ENCODE results near the gene ME3. TPM values are rescaled to one million over a fixed set of nuclear protein-coding genes. Genes with fewer than 3 reads are reported as not detected.

ME3 gene
- total RNA-seq, 2 experiments from 2014 or later: 1.5 to 2.9 TPM

GRCh38 chr11:86593833-86594232, 78.6 kb downstream of the ME3 start:
- DNase-seq: no peak
- CTCF ChIA-PET: interaction anchor here (1.4 to 1.5 kb wide), 2 partner anchors 14 to 36 kb away, joined by 3 to 5 read pairs; no protein-coding TSS in a partner anchor
- POLR2A ChIA-PET: no interaction called here
- no peaks in the 10 kb centered on the region for H3K27me3 Mint-ChIP-seq
- peaks cover 14% of the 10 kb centered on the region for H3K4me1 Mint-ChIP-seq
- no peak overlapping the region for H3K4me3 Mint-ChIP-seq
- H3K9me3 Mint-ChIP-seq: peaks cover 3% of the 10 kb centered on the region
- no peak overlapping the region for H3K27ac Mint-ChIP-seq
- H3K36me3 Mint-ChIP-seq (ENCODE audit: low read depth): peaks cover 3% of the 10 kb centered on the region

DNA sequence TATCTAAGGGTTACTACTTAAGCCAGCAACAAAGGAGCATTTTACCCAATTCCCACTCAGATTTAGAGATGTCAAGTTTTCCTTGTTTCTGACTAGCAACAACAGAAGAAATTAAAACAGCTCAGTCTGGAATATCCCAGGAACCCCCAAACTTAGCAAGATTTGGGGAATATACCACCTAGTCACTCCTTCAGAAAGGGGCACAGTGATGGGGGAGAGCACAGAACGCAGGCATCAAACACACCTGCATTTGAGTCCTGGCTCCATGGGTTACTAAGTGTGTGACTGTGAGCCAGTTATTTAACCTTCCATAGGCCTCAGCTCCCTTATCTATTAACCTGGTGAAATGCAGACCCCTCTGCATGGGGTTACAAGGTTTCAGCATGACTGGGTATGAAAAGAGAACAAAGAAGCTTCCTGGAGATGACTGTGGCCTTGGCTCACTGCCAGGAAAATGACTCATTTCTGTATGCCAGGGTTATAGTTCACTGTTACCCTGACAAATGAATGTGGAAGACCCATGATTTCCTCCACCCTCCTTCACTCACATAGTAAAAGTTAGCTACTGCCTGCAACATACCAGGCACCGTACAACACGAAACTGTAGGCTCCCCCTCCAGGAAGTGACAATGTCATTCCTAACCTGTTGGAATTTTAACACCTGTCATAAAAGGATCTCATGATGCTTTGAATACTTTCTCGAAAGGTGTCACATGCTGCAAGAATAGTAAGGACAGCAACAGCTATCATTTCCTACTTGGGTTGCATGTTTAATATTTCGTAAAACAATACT, 79.6 kb downstream of the ME3 start:
- DNase-seq: peak; percentile 90
- ChIA-PET POLR2A (interaction anchor here (0.7 kb wide), 1 partner anchor 67 kb away, joined by 3 read pairs; no protein-coding TSS in a partner anchor), CTCF (interaction anchor here (0.7 to 1.5 kb wide), 4 partner anchors 12 to 188 kb away, joined by 3 to 5 read pairs (median 3); no protein-coding TSS in a partner anchor)
- peaks cover 3% of the 10 kb centered on the region for H3K36me3 Mint-ChIP-seq (ENCODE audit: low read depth)
- H3K27ac Mint-ChIP-seq: peak overlapping the region; percentile 15
- no peak overlapping the region for H3K4me3 Mint-ChIP-seq
- peaks cover 2% of the 10 kb centered on the region for H3K9me3 Mint-ChIP-seq
- no peaks in the 10 kb centered on the region for H3K27me3 Mint-ChIP-seq
- H3K4me1 Mint-ChIP-seq: peaks cover 14% of the 10 kb centered on the region

- DNase-seq: no peak
- H3K27ac Mint-ChIP-seq: peak overlapping the region; percentile 15
- H3K4me1 Mint-ChIP-seq: peaks cover 14% of the 10 kb centered on the region
- ChIA-PET POLR2A (interaction anchor here (0.7 kb wide), 1 partner anchor 68 kb away, joined by 3 read pairs; no protein-coding TSS in a partner anchor), CTCF (interaction anchor here (0.7 to 1.5 kb wide), 3 partner anchors 11 to 189 kb away, joined by 3 to 5 read pairs (median 3); no protein-coding TSS in a partner anchor)
- no peak overlapping the region for H3K4me3 Mint-ChIP-seq
- no peaks in the 10 kb centered on the region for H3K9me3 Mint-ChIP-seq
- peaks cover 3% of the 10 kb centered on the region for H3K36me3 Mint-ChIP-seq (ENCODE audit: low read depth)
- H3K27me3 Mint-ChIP-seq: no peaks in the 10 kb centered on the region
Observed at GRCh38 chr11:86592047-86592591, 80.3 kb downstream of the ME3 start.

DNA sequence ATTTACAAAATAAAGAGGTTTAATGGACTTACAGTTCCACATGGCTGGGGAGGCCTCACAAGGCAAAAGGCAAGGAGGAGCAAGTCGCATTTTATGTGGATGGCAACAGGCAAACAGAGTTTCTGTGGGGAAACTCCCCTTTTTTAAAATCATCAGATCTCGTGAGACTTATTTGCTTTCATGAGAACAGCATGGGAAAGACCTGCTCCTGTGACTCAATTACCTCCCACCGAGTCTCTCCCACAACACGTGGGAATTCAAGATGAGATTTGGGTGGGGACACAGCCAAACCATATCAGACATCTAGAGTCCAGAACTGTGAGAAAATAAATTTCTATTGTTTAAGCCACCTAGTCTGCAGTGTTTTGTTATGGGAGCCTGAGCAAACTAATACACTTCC, 80.8 kb downstream of the ME3 start:
- peaks cover 14% of the 10 kb centered on the region for H3K4me1 Mint-ChIP-seq
- no peak overlapping the region for H3K27ac Mint-ChIP-seq
- POLR2A ChIA-PET: no interaction called here
- H3K9me3 Mint-ChIP-seq: no peaks in the 10 kb centered on the region
- H3K36me3 Mint-ChIP-seq (ENCODE audit: low read depth): peaks cover 3% of the 10 kb centered on the region
- CTCF ChIA-PET: no interaction called here
- DNase-seq: no peak
- H3K4me3 Mint-ChIP-seq: no peak overlapping the region
- H3K27me3 Mint-ChIP-seq: no peaks in the 10 kb centered on the region

DNA sequence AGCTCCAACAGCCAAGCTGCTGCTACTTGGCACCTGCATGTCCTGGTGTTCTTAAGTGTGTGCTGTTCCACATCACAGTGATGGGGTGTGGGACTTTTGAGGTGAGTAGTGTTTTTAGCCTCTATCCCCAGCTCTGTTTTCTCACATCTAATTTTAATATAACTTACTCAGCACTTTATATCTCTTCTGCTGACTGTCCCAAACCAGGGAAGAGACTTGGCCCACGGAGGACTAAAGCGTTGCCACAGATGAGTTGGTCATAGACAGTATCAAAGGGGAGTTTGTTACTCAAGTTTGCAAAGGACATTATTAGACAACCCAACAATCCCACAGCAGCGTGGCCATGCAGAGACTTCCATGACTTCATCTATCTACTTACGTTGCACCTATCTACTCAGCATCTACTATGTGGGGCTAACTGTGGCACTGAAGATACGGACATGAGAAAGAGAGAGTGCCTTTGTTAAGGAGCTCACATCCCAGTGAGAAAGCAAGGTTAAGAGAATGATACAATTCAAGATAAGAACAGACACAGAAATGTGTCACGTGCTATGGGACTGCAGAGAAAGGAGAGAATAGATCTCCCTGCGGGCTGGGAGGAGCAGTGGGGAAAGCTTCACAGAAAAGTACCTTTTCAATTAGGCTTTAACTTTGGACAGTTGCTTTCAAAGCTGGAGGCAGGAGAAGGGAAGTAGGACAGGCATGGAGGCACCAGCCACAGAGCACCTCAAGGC, 82.4 kb downstream of the ME3 start:
- DNase-seq: no peak
- POLR2A ChIA-PET: no interaction called here
- peaks cover 3% of the 10 kb centered on the region for H3K36me3 Mint-ChIP-seq (ENCODE audit: low read depth)
- H3K4me1 Mint-ChIP-seq: peaks cover 14% of the 10 kb centered on the region
- H3K27me3 Mint-ChIP-seq: no peaks in the 10 kb centered on the region
- no peak overlapping the region for H3K4me3 Mint-ChIP-seq
- CTCF ChIA-PET: interaction anchor here (1.6 kb wide), 1 partner anchor 28 kb away, joined by 3 read pairs; no protein-coding TSS in a partner anchor
- H3K9me3 Mint-ChIP-seq: no peaks in the 10 kb centered on the region
- no peak overlapping the region for H3K27ac Mint-ChIP-seq

DNA sequence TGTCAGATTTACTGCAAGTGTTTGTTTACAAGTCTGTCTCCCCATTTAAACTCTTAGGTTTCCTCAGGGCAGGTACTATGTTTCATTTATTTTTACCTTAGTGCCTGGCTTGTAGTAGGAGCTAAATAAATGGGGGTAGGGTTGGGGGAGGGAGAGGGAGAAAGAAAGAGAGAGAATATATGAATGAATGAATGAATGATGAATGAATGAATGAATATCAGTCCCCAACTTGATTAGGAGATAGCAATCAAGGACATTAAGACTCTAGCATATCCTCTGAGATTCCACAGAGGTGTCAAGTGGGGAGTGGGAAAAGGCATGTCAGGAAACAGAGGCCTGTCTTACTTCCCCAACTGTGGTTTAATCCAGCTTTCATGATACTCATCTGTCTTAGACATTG, 83.2 kb downstream of the ME3 start:
- no peak overlapping the region for H3K27ac Mint-ChIP-seq
- CTCF ChIA-PET: interaction anchor here (1.6 kb wide), 1 partner anchor 29 kb away, joined by 3 read pairs; no protein-coding TSS in a partner anchor
- POLR2A ChIA-PET: no interaction called here
- peaks cover 14% of the 10 kb centered on the region for H3K4me1 Mint-ChIP-seq
- no peak overlapping the region for H3K4me3 Mint-ChIP-seq
- peaks cover 3% of the 10 kb centered on the region for H3K36me3 Mint-ChIP-seq (ENCODE audit: low read depth)
- DNase-seq: no peak
- H3K9me3 Mint-ChIP-seq: no peaks in the 10 kb centered on the region
- no peaks in the 10 kb centered on the region for H3K27me3 Mint-ChIP-seq

- H3K4me1 Mint-ChIP-seq: peaks cover 14% of the 10 kb centered on the region
- H3K9me3 Mint-ChIP-seq: no peaks in the 10 kb centered on the region
- POLR2A ChIA-PET: no interaction called here
- peaks cover 3% of the 10 kb centered on the region for H3K36me3 Mint-ChIP-seq (ENCODE audit: low read depth)
- CTCF ChIA-PET: interaction anchor here (1.6 kb wide), 1 partner anchor 29 kb away, joined by 3 read pairs; no protein-coding TSS in a partner anchor
- H3K27me3 Mint-ChIP-seq: no peaks in the 10 kb centered on the region
- H3K4me3 Mint-ChIP-seq: no peak overlapping the region
- no peak overlapping the region for H3K27ac Mint-ChIP-seq
- DNase-seq: no peak
Observed at GRCh38 chr11:86588566-86589090, 83.8 kb downstream of the ME3 start.

- DNase-seq: no peak
- POLR2A ChIA-PET: no interaction called here
- peaks cover 3% of the 10 kb centered on the region for H3K36me3 Mint-ChIP-seq (ENCODE audit: low read depth)
- H3K27ac Mint-ChIP-seq: no peak overlapping the region
- H3K9me3 Mint-ChIP-seq: no peaks in the 10 kb centered on the region
- H3K4me3 Mint-ChIP-seq: no peak overlapping the region
- H3K27me3 Mint-ChIP-seq: no peaks in the 10 kb centered on the region
- peaks cover 5% of the 10 kb centered on the region for H3K4me1 Mint-ChIP-seq
- CTCF ChIA-PET: no interaction called here
Observed at GRCh38 chr11:86587264-86588193, 84.9 kb downstream of the ME3 start.

DNA sequence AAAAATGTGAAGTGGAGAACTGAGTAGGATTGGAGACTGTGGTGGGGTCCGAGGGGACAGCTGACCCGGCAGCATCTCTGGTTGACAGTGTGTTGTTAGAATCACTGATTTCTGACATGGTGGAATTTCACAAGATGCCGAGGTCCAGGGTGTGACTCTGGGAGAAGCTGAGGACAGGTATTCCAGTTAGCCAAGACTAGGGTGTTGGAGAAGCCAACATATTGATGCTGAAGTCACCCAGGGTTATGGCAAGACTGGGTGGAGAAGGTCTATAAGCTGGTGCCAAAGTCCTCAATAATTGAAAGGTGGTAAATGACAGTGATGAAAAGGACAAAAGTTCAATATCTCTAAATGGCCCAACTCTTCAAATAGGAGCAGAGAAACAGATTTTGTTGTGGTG, 86.1 kb downstream of the ME3 start:
- H3K27me3 Mint-ChIP-seq: peaks cover 4% of the 10 kb centered on the region
- peaks cover 1% of the 10 kb centered on the region for H3K36me3 Mint-ChIP-seq (ENCODE audit: low read depth)
- CTCF ChIA-PET: no interaction called here

DNA sequence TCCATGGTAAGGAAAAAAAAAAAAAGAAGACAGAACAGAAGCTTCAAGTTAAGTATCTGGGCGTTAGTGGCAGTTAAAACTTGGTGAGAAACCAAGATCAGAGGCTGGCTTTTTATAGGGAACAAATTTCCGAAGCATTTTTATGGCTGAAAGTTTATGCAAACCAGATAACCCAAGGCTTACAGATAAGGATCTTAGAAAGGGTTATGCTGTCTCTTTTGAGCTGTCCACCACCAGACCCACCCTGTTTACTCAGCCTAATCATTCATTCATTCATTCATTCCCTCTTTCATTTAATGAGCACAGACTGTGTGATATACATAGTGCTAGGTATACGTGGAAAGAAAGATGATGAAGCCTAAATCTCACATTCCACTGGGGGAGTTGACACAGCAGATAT, 89.5 kb downstream of the ME3 start:
- H3K4me3 Mint-ChIP-seq: no peak overlapping the region
- H3K27me3 Mint-ChIP-seq: peaks cover 4% of the 10 kb centered on the region
- DNase-seq: no peak
- no peaks in the 10 kb centered on the region for H3K4me1 Mint-ChIP-seq
- H3K27ac Mint-ChIP-seq: no peak overlapping the region
- no peaks in the 10 kb centered on the region for H3K36me3 Mint-ChIP-seq (ENCODE audit: low read depth)
- no peaks in the 10 kb centered on the region for H3K9me3 Mint-ChIP-seq
- POLR2A ChIA-PET: no interaction called here
- CTCF ChIA-PET: interaction anchor here (0.6 kb wide), 1 partner anchor 230 kb away, joined by 4 read pairs; no protein-coding TSS in a partner anchor

More for the DNA sequence above, 86.1 kb downstream of the ME3 start:
- Mint-ChIP-seq H3K4me3 (no peak overlapping the region), H3K9me3 (no peaks in the 10 kb centered on the region), H3K4me1 (no peaks in the 10 kb centered on the region), H3K27ac (no peak overlapping the region)
- DNase-seq: no peak
- POLR2A ChIA-PET: no interaction called here

GRCh38 chr11:86580535-86580934, 91.9 kb downstream of the ME3 start:
- ChIA-PET CTCF (interaction anchor here (1.1 kb wide), 1 partner anchor 12 kb away, joined by 3 read pairs; no protein-coding TSS in a partner anchor), POLR2A (no interaction called here)
- Mint-ChIP-seq H3K9me3 (no peaks in the 10 kb centered on the region), H3K4me1 (no peaks in the 10 kb centered on the region), H3K36me3 (ENCODE audit: low read depth) (no peaks in the 10 kb centered on the region), H3K27ac (no peak overlapping the region), H3K4me3 (no peak overlapping the region), H3K27me3 (peaks cover 4% of the 10 kb centered on the region)
- DNase-seq: no peak

DNA sequence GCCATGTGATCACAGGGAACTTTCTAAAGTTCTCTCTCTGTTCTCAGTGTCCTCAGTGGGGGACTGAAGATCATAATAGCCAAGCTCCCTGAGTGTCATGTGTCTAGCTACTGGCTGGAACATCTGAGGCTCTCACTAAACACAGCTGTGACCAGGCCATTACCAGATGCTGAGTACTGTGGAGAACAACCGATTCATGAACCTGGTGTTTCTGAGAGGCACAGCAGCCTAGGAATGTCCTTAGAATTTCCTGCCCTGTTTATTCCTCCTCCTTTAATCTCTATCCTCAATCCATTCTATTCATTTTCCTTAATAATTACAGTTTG, 93.0 kb downstream of the ME3 start:
- H3K36me3 Mint-ChIP-seq (ENCODE audit: low read depth): no peaks in the 10 kb centered on the region
- H3K4me1 Mint-ChIP-seq: no peaks in the 10 kb centered on the region
- H3K9me3 Mint-ChIP-seq: no peaks in the 10 kb centered on the region
- POLR2A ChIA-PET: no interaction called here
- H3K4me3 Mint-ChIP-seq: no peak overlapping the region
- CTCF ChIA-PET: no interaction called here
- no peak overlapping the region for H3K27ac Mint-ChIP-seq
- H3K27me3 Mint-ChIP-seq: peaks cover 4% of the 10 kb centered on the region
- DNase-seq: no peak

All from activated CD4-positive, alpha-beta T cell treated with anti-CD3 and anti-CD28 coated beads, Interleukin-2, amount 10 ng/mL, durations not matched to agents 7 days and 5 days (primary cell).